ENCODE measurements around the gene TFG. TPM values are rescaled to one million over a fixed set of nuclear protein-coding genes. Genes with fewer than 3 reads are reported as not detected.

The TFG gene
- total and polyA plus RNA-seq, 2 experiments from 2014 or later = 87.6 to 88.5 TPM

DNA sequence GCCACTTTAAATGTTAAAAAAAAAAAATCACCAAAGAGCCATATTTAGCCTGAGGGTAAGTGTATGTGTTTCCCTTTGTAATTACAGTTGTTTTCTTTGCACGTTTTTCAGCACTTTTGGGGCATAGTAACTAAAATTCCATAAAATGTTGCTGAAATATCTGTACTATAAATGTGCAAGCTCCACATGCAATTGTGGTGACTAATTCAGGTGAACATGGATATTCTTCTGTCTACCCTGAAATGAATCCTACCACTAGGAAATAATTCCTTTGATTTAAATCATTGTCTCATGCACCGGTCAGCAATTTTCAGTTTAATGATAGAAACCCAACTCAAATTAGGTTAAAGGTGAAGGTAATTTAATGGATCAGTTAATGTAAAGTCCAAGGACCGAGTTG lies 13.1 kb upstream of the TFG start:
- H3K9me3 Mint-ChIP-seq = peaks cover 7% of the 10 kb centered on the region; the same call in 2 of the 3 replicates
- no peaks in the 10 kb centered on the region for H3K4me1 Mint-ChIP-seq
- no peaks in the 10 kb centered on the region; the same call in 2 of the 3 replicates for H3K36me3 Mint-ChIP-seq (ENCODE audit: low read depth)
- H3K79me2 ChIP-seq (replicated peaks; ENCODE audit: insufficient read depth) = no peaks in the 10 kb centered on the region
- H3K4me3 ChIP-seq = no peak overlapping the region
- TF ChIP-seq ZNF114 (CRISPR knock-in tag; IDR thresholded peaks at IDR 0.05) (no peak), NANOG (IDR thresholded peaks at IDR 0.05; ENCODE audit: borderline replicate concordance) (no peak), POLR2AphosphoS5 (IDR thresholded peaks at IDR 0.05; ENCODE audit: low read depth) (no peak), EZH2phosphoT487 (IDR thresholded peaks at IDR 0.05; ENCODE audit: unreplicated experiment) (no peak), ZNF331 (CRISPR knock-in tag; IDR thresholded peaks at IDR 0.05; ENCODE audit: low read depth) (no peak)
- TF ChIP-seq, protein P1, sequence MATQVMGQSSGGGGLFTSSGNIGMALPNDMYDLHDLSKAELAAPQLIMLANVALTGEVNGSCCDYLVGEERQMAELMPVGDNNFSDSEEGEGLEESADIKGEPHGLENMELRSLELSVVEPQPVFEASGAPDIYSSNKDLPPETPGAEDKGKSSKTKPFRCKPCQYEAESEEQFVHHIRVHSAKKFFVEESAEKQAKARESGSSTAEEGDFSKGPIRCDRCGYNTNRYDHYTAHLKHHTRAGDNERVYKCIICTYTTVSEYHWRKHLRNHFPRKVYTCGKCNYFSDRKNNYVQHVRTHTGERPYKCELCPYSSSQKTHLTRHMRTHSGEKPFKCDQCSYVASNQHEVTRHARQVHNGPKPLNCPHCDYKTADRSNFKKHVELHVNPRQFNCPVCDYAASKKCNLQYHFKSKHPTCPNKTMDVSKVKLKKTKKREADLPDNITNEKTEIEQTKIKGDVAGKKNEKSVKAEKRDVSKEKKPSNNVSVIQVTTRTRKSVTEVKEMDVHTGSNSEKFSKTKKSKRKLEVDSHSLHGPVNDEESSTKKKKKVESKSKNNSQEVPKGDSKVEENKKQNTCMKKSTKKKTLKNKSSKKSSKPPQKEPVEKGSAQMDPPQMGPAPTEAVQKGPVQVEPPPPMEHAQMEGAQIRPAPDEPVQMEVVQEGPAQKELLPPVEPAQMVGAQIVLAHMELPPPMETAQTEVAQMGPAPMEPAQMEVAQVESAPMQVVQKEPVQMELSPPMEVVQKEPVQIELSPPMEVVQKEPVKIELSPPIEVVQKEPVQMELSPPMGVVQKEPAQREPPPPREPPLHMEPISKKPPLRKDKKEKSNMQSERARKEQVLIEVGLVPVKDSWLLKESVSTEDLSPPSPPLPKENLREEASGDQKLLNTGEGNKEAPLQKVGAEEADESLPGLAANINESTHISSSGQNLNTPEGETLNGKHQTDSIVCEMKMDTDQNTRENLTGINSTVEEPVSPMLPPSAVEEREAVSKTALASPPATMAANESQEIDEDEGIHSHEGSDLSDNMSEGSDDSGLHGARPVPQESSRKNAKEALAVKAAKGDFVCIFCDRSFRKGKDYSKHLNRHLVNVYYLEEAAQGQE (IDR thresholded peaks at IDR 0.05; ENCODE audit: unreplicated experiment) = no peak
- TF ChIP-seq, protein P2, sequence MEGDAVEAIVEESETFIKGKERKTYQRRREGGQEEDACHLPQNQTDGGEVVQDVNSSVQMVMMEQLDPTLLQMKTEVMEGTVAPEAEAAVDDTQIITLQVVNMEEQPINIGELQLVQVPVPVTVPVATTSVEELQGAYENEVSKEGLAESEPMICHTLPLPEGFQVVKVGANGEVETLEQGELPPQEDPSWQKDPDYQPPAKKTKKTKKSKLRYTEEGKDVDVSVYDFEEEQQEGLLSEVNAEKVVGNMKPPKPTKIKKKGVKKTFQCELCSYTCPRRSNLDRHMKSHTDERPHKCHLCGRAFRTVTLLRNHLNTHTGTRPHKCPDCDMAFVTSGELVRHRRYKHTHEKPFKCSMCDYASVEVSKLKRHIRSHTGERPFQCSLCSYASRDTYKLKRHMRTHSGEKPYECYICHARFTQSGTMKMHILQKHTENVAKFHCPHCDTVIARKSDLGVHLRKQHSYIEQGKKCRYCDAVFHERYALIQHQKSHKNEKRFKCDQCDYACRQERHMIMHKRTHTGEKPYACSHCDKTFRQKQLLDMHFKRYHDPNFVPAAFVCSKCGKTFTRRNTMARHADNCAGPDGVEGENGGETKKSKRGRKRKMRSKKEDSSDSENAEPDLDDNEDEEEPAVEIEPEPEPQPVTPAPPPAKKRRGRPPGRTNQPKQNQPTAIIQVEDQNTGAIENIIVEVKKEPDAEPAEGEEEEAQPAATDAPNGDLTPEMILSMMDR (conservative IDR thresholded peaks at IDR 0.05; ENCODE audit: low read depth in 2 of 2) = no peak
- TF ChIP-seq, protein P3, sequence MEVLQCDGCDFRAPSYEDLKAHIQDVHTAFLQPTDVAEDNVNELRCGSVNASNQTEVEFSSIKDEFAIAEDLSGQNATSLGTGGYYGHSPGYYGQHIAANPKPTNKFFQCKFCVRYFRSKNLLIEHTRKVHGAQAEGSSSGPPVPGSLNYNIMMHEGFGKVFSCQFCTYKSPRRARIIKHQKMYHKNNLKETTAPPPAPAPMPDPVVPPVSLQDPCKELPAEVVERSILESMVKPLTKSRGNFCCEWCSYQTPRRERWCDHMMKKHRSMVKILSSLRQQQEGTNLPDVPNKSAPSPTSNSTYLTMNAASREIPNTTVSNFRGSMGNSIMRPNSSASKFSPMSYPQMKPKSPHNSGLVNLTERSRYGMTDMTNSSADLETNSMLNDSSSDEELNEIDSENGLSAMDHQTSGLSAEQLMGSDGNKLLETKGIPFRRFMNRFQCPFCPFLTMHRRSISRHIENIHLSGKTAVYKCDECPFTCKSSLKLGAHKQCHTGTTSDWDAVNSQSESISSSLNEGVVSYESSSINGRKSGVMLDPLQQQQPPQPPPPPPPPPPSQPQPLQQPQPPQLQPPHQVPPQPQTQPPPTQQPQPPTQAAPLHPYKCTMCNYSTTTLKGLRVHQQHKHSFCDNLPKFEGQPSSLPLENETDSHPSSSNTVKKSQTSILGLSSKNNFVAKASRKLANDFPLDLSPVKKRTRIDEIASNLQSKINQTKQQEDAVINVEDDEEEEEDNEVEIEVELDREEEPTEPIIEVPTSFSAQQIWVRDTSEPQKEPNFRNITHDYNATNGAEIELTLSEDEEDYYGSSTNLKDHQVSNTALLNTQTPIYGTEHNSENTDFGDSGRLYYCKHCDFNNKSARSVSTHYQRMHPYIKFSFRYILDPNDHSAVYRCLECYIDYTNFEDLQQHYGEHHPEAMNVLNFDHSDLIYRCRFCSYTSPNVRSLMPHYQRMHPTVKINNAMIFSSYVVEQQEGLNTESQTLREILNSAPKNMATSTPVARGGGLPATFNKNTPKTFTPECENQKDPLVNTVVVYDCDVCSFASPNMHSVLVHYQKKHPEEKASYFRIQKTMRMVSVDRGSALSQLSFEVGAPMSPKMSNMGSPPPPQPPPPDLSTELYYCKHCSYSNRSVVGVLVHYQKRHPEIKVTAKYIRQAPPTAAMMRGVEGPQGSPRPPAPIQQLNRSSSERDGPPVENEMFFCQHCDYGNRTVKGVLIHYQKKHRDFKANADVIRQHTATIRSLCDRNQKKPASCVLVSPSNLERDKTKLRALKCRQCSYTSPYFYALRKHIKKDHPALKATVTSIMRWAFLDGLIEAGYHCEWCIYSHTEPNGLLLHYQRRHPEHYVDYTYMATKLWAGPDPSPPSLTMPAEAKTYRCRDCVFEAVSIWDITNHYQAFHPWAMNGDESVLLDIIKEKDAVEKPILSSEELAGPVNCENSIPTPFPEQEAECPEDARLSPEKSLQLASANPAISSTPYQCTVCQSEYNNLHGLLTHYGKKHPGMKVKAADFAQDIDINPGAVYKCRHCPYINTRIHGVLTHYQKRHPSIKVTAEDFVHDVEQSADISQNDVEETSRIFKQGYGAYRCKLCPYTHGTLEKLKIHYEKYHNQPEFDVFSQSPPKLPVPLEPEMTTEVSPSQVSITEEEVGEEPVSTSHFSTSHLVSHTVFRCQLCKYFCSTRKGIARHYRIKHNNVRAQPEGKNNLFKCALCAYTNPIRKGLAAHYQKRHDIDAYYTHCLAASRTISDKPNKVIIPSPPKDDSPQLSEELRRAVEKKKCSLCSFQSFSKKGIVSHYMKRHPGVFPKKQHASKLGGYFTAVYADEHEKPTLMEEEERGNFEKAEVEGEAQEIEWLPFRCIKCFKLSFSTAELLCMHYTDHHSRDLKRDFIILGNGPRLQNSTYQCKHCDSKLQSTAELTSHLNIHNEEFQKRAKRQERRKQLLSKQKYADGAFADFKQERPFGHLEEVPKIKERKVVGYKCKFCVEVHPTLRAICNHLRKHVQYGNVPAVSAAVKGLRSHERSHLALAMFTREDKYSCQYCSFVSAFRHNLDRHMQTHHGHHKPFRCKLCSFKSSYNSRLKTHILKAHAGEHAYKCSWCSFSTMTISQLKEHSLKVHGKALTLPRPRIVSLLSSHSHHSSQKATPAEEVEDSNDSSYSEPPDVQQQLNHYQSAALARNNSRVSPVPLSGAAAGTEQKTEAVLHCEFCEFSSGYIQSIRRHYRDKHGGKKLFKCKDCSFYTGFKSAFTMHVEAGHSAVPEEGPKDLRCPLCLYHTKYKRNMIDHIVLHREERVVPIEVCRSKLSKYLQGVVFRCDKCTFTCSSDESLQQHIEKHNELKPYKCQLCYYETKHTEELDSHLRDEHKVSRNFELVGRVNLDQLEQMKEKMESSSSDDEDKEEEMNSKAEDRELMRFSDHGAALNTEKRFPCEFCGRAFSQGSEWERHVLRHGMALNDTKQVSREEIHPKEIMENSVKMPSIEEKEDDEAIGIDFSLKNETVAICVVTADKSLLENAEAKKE (CRISPR knock-in tag; IDR thresholded peaks at IDR 0.05) = no peak
- TF ChIP-seq, protein P4, sequence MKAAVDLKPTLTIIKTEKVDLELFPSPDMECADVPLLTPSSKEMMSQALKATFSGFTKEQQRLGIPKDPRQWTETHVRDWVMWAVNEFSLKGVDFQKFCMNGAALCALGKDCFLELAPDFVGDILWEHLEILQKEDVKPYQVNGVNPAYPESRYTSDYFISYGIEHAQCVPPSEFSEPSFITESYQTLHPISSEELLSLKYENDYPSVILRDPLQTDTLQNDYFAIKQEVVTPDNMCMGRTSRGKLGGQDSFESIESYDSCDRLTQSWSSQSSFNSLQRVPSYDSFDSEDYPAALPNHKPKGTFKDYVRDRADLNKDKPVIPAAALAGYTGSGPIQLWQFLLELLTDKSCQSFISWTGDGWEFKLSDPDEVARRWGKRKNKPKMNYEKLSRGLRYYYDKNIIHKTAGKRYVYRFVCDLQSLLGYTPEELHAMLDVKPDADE (IDR thresholded peaks at IDR 0.05) = no peak
- no peaks in the 10 kb centered on the region for H4K20me1 ChIP-seq (replicated peaks; ENCODE audit: insufficient read depth)
- no peaks in the 10 kb centered on the region for H3K9me2 ChIP-seq (ENCODE audit: insufficient read depth)
- H2AFZ ChIP-seq = no peak overlapping the region
- H3K36me3 ChIP-seq (ENCODE audit: insufficient read depth) = no peaks in the 10 kb centered on the region
- no peak for ATAC-seq
- no peak overlapping the region for H3K4me2 ChIP-seq
- no peaks in the 10 kb centered on the region for H3K4me1 ChIP-seq (ENCODE audit: insufficient read depth)
- no peaks in the 10 kb centered on the region for H3F3A ChIP-seq (replicated peaks; ENCODE audit: low read depth)
- no peak overlapping the region for H3K27ac ChIP-seq (ENCODE audit: low read depth)
- H3K27me3 Mint-ChIP-seq (ENCODE audit: insufficient read depth, low read depth, poor library complexity) = no peaks in the 10 kb centered on the region
- no peaks in the 10 kb centered on the region for H3K27me3 ChIP-seq (ENCODE audit: insufficient read depth)
- H3K27ac Mint-ChIP-seq = no peak overlapping the region
- no peak for DNase-seq (ENCODE audit: low spot score)
- no peak overlapping the region for H3K4me3 Mint-ChIP-seq
